HepG2 (cell line): ENCODE results near the gene SYNE3. TPM values are rescaled to one million over a fixed set of nuclear protein-coding genes. Genes with fewer than 3 reads are reported as not detected.

Source experiments
- AKNA ChIP-seq: sonication (generic); formaldehyde crosslinking; IDR thresholded peaks from 2 replicates; pipeline ENCODE4 v1.4.0; 2020; ENCODE audit warnings: missing genetic modification reagents, borderline replicate concordance
- BORCS8-MEF2B ChIP-seq: sonication (generic); formaldehyde crosslinking; IDR thresholded peaks from 2 replicates; pipeline ENCODE4 v1.8.0; 2022; ENCODE audit warnings: mild to moderate bottlenecking, missing genetic modification reagents
- CHD4 ChIP-seq: fragments of 200-600 bp; sonication (generic); IDR thresholded peaks from 2 replicates; pipeline ENCODE4 v1.7.0; 2017; ENCODE audit warnings: mild to moderate bottlenecking, low read length, borderline replicate concordance
- FOXP4 ChIP-seq: sonication (generic); formaldehyde crosslinking; IDR thresholded peaks from 2 replicates; pipeline ENCODE4 v1.4.0; 2020; ENCODE audit warnings: missing genetic modification reagents
- HNRNPK ChIP-seq: fragments of 200-400 bp; formaldehyde crosslinking; IDR thresholded peaks from 2 replicates; pipeline ENCODE4 v1.6.1; 2018; ENCODE audit warnings: low read length, low read depth, moderate library complexity, mild to moderate bottlenecking; ENCODE audit not compliant: poor library complexity, severe bottlenecking
- LBX2 ChIP-seq: sonication (generic); formaldehyde crosslinking; IDR thresholded peaks from 2 replicates; pipeline ENCODE4 v1.5.0; 2020; ENCODE audit warnings: missing genetic modification reagents, mild to moderate bottlenecking, borderline replicate concordance
- RNF2 ChIP-seq: fragments of 450-650 bp; conservative IDR thresholded peaks from 2 replicates; pipeline ENCODE4 v1.6.1; 2016; ENCODE audit warnings: low read depth
- ZHX2 ChIP-seq, 2 experiments: sonication (generic) in 1 of 2; formaldehyde crosslinking in 1 of 2; IDR thresholded peaks; 2 replicates each; pipeline versions ENCODE4 v1.6.1 to v1.9.0; 2014 to 2022; ENCODE audit warnings: antibody characterized with exemption in 1 of 2, borderline replicate concordance in 1 of 2, inconsistent platforms in 1 of 2, low read depth in 1 of 2, missing genetic modification reagents in 1 of 2
- ZNF431 ChIP-seq: sonication (generic); formaldehyde crosslinking; IDR thresholded peaks from 2 replicates; pipeline ENCODE4 v1.9.0; 2022; ENCODE audit warnings: missing genetic modification reagents, low read depth, mild to moderate bottlenecking, borderline replicate concordance
- ZNF768 ChIP-seq: sonication (generic); formaldehyde crosslinking; IDR thresholded peaks from 2 replicates; pipeline ENCODE4 v1.4.0; 2020; ENCODE audit warnings: missing genetic modification reagents
- ZNF770 ChIP-seq: sonication (generic); formaldehyde crosslinking; IDR thresholded peaks from 2 replicates; pipeline ENCODE4 v1.5.0; 2020; ENCODE audit warnings: mild to moderate bottlenecking, missing genetic modification reagents
- polyA plus RNA-seq, 8 experiments: library from polyadenylated mRNA; depleted of rRNA in 3 of 8; stranded (reverse) in 7 of 8; unstranded in 1 of 8; fragments of >200 nt; fragmentation: Illumina TruSeq in 4 of 8; extraction: Trizol in 4 of 8; gene quantifications; 2 replicates each; pipeline versions ENCODE4 v1.2.1 to v1.2.3, GENCODE V29; 2011 to 2016; ENCODE audit warnings: low read depth in 4 of 8, missing spikeins in 1 of 8, mixed read lengths in 1 of 8; ENCODE audit not compliant: insufficient read depth in 1 of 8
- total RNA-seq, 5 experiments: library from RNA; depleted of rRNA; stranded (reverse); fragments of >200 nt; fragmentation: Illumina TruSeq; extraction: Trizol; gene quantifications; 2 replicates each; pipeline ENCODE4 v1.2.3, GENCODE V29; 2016; ENCODE audit warnings: low read depth in 1 of 5

The SYNE3 gene
- total and polyA plus RNA-seq, 2 of the 13 experiments (the other 11 are each of a cell fraction or from before 2014, with no cell fraction given), result 7.8 to 8.0 TPM

- no peak for TF ChIP-seq ZNF768 (CRISPR knock-in tag)
- TF ChIP-seq BORCS8-MEF2B (CRISPR knock-in tag), result 0 out of 2 replicates have a peak, but pooled peaks have one; percentile 24
- no peak for TF ChIP-seq HNRNPK
- TF ChIP-seq FOXP4 (CRISPR knock-in tag), result peak; percentile 85; the same call in 1 of the 2 replicates
- no peak for TF ChIP-seq LBX2
- peak; percentile 25; the same call in 1 of the 2 replicates for TF ChIP-seq ZNF770 (CRISPR knock-in tag)
- no peak for TF ChIP-seq RNF2
- TF ChIP-seq ZHX2 (IDR thresholded peaks at IDR 0.05; ENCODE audit: low read depth), result 0 out of 2 replicates have a peak, but pooled peaks have one; percentile 7
- no peak for TF ChIP-seq ZHX2 (CRISPR knock-in tag; IDR thresholded peaks at IDR 0.05; ENCODE audit: borderline replicate concordance)
- no peak for TF ChIP-seq AKNA (CRISPR knock-in tag)
- TF ChIP-seq ZNF431 (CRISPR knock-in tag), result no peak
- no peak; the same call in 1 of the 2 replicates for TF ChIP-seq CHD4
Observed at GRCh38 chr14:95523051-95523814, 6.8 kb upstream of the SYNE3 start (continued).
